ENCODE measurements around the gene GSG1L.

DNA sequence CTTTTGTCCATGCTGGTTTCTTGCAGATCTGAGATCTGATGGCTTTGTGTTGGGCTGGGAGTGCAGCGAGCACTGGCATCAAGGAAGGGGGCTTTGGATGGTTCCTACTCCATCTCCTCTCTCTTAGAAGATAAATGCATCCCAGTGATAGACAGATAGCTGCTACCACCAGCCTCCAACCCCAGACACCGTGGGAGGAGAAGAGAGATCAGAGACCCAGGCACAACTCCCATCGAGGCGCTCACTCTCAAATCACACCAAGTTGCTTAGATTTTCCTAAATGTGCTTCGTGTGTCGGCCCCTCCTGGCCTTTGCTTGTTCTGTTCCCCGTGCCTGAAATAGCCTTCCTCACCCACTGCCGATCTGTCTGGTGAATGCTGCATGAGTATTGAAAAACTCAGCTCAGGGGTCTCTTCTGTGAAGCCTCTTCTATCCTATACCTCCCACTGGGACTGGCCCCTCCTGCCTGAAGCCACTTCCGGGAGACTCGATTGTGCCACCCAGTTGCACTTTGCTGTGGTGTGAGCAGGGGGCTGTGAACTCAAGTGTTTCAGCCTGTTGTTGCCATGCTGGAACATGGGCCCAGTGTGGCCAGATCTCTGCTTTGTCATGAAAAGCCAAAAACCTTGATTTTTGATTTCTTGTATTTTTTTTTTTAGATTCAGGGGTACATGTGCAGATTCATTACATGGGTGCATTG is 242.7 kb downstream of the GSG1L start:
- TF ChIP-seq POLR2AphosphoS5 (IDR thresholded peaks at IDR 0.05; ENCODE audit: low read depth, low read length) (no peak), POLR2A (IDR thresholded peaks at IDR 0.05; ENCODE audit: low read depth, low read length) (no peak), SPI1 (IDR thresholded peaks at IDR 0.05; ENCODE audit: low read depth, low read length) (no peak), PAX5 (IDR thresholded peaks at IDR 0.05; ENCODE audit: insufficient read depth, low read length, severe bottlenecking) (no peak), TAF1 (IDR thresholded peaks at IDR 0.05; ENCODE audit: low read depth, low read length) (no peak)
